ENCODE measurements around the gene SLC7A11. TPM values are rescaled to one million over a fixed set of nuclear protein-coding genes. Genes with fewer than 3 reads are reported as not detected.

Gene SLC7A11
- total RNA-seq, 1 experiment from 2014 or later: 10.1 TPM

- no peak for TF ChIP-seq NFE2L1 (CRISPR knock-in tag; IDR thresholded peaks at IDR 0.05)
- TF ChIP-seq, protein P1, sequence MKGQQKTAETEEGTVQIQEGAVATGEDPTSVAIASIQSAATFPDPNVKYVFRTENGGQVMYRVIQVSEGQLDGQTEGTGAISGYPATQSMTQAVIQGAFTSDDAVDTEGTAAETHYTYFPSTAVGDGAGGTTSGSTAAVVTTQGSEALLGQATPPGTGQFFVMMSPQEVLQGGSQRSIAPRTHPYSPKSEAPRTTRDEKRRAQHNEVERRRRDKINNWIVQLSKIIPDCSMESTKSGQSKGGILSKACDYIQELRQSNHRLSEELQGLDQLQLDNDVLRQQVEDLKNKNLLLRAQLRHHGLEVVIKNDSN (CRISPR knock-in tag; IDR thresholded peaks at IDR 0.05): no peak
- TF ChIP-seq MYBL2 (CRISPR knock-in tag; IDR thresholded peaks at IDR 0.05): no peak
- no peak for TF ChIP-seq ARID4B (CRISPR knock-in tag; IDR thresholded peaks at IDR 0.05; ENCODE audit: borderline replicate concordance)
- no peak for TF ChIP-seq ZNF423 (CRISPR knock-in tag; IDR thresholded peaks at IDR 0.05)
- no peak for TF ChIP-seq ESRRA (CRISPR knock-in tag; IDR thresholded peaks at IDR 0.05; ENCODE audit: borderline replicate concordance)
- TF ChIP-seq ZNF317 (CRISPR knock-in tag; IDR thresholded peaks at IDR 0.05; ENCODE audit: borderline replicate concordance, low read depth): no peak
- no peak for TF ChIP-seq CREB1 (CRISPR knock-in tag; IDR thresholded peaks at IDR 0.05)
- TF ChIP-seq NFATC4 (CRISPR knock-in tag; IDR thresholded peaks at IDR 0.05): no peak
- TF ChIP-seq SMAD3 (CRISPR knock-in tag; IDR thresholded peaks at IDR 0.05; ENCODE audit: borderline replicate concordance): no peak
- TF ChIP-seq, protein P2, sequence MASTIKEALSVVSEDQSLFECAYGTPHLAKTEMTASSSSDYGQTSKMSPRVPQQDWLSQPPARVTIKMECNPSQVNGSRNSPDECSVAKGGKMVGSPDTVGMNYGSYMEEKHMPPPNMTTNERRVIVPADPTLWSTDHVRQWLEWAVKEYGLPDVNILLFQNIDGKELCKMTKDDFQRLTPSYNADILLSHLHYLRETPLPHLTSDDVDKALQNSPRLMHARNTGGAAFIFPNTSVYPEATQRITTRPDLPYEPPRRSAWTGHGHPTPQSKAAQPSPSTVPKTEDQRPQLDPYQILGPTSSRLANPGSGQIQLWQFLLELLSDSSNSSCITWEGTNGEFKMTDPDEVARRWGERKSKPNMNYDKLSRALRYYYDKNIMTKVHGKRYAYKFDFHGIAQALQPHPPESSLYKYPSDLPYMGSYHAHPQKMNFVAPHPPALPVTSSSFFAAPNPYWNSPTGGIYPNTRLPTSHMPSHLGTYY (CRISPR knock-in tag; IDR thresholded peaks at IDR 0.05): no peak
- no peak for TF ChIP-seq ELF4 (CRISPR knock-in tag; IDR thresholded peaks at IDR 0.05; ENCODE audit: low read depth)
- no peak for TF ChIP-seq TEAD4 (CRISPR knock-in tag; IDR thresholded peaks at IDR 0.05)
- no peak for TF ChIP-seq ZNF416 (CRISPR knock-in tag; IDR thresholded peaks at IDR 0.05)
- TF ChIP-seq FOXP1 (CRISPR knock-in tag; IDR thresholded peaks at IDR 0.05; ENCODE audit: borderline replicate concordance): no peak
- TF ChIP-seq, protein P3, sequence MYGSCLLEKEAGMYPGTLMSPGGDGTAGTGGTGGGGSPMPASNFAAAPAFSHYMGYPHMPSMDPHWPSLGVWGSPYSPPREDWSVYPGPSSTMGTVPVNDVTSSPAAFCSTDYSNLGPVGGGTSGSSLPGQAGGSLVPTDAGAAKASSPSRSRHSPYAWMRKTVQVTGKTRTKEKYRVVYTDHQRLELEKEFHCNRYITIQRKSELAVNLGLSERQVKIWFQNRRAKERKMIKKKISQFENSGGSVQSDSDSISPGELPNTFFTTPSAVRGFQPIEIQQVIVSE (CRISPR knock-in tag; IDR thresholded peaks at IDR 0.05; ENCODE audit: borderline replicate concordance): no peak
- no peak for TF ChIP-seq ZNF281 (CRISPR knock-in tag; IDR thresholded peaks at IDR 0.05)
- no peak for TF ChIP-seq ZNF671 (CRISPR knock-in tag; IDR thresholded peaks at IDR 0.05)
- Mint-ChIP-seq H3K4me1 (peaks cover 36% of the 10 kb centered on the region), H3K4me3 (no peak overlapping the region), H3K36me3 (0 out of 2 replicates have a peak, but pooled peaks cover 8% of the 10 kb centered on the region), H3K27ac (no peak overlapping the region), H3K9me3 (no peaks in the 10 kb centered on the region), H3K27me3 (ENCODE audit: low read depth) (no peaks in the 10 kb centered on the region)
- ChIA-PET POLR2A (interaction anchor here (0.6 kb wide), 1 partner anchor 10 kb away, joined by 5 read pairs; no protein-coding TSS in a partner anchor), CTCF (interaction anchor here (0.8 to 1.1 kb wide), 2 partner anchors 10 to 14 kb away, joined by 3 read pairs; no protein-coding TSS in a partner anchor)
- no peak for ATAC-seq
- no peak for DNase-seq (ENCODE audit: low spot score)
These were observed 12.1 kb downstream of the SLC7A11 start for GRCh38 chr4:138230048-138230447.

Measured in WTC11 (cell line).